GM23338 (cell line): ENCODE measurements around the gene NUTM1. TPM values are rescaled to one million over a fixed set of nuclear protein-coding genes. Genes with fewer than 3 reads are reported as not detected.

Source experiments
- ATAC-seq: fragments of 200-7000 bp; cut with Tn5 transposase; 3 replicates; pipeline ENCODE4 v1.9.1; 2020
- DNase-seq: peaks from one replicate; pipeline ENCODE4 v3.0.0-alpha.2; 2015; ENCODE audit warnings: low spot score
- H2AFZ ChIP-seq: fragments of 200-600 bp; sonication (generic); 2 replicates; pipeline ENCODE4 v1.8.0; 2016; ENCODE audit warnings: antibody characterized with exemption, mild to moderate bottlenecking, moderate library complexity
- H3F3A ChIP-seq: fragments of 200-600 bp; sonication (generic); replicated peaks from 2 replicates; pipeline ENCODE4 v1.8.0; 2017; ENCODE audit warnings: antibody characterized with exemption, mixed run types, low read depth
- H3K27ac ChIP-seq: fragments of 200-600 bp; sonication (generic); 2 replicates; pipeline ENCODE4 v1.6.1; 2016; ENCODE audit warnings: low read depth
- H3K27me3 ChIP-seq: fragments of 200-600 bp; sonication (generic); 2 replicates; pipeline ENCODE4 v1.8.0; 2016; ENCODE audit warnings: mild to moderate bottlenecking, mixed run types, moderate library complexity; ENCODE audit not compliant: insufficient read depth
- H3K36me3 ChIP-seq: fragments of 200-600 bp; sonication (generic); 2 replicates; pipeline ENCODE4 v1.8.0; 2016; ENCODE audit warnings: mild to moderate bottlenecking; ENCODE audit not compliant: insufficient read depth
- H3K4me1 ChIP-seq: fragments of 200-600 bp; sonication (generic); 2 replicates; pipeline ENCODE4 v1.8.0; 2016; ENCODE audit warnings: mild to moderate bottlenecking, moderate library complexity; ENCODE audit not compliant: insufficient read depth
- H3K4me2 ChIP-seq: fragments of 200-600 bp; sonication (generic); 2 replicates; pipeline ENCODE4 v1.7.1; 2017; ENCODE audit warnings: mixed run types
- H3K4me3 ChIP-seq: fragments of 200-600 bp; sonication (generic); 2 replicates; pipeline ENCODE4 v1.6.1; 2016; ENCODE audit warnings: mixed run types
- H3K79me2 ChIP-seq: fragments of 200-600 bp; sonication (generic); replicated peaks from 2 replicates; pipeline ENCODE4 v1.8.0; 2017; ENCODE audit warnings: mild to moderate bottlenecking; ENCODE audit not compliant: insufficient read depth
- H3K9me2 ChIP-seq: fragments of 200-600 bp; sonication (generic); 2 replicates; pipeline ENCODE4 v1.8.0; 2017; ENCODE audit not compliant: insufficient read depth
- H4K20me1 ChIP-seq: fragments of 200-600 bp; sonication (generic); replicated peaks from 2 replicates; pipeline ENCODE4 v1.8.0; 2017; ENCODE audit warnings: mild to moderate bottlenecking; ENCODE audit not compliant: insufficient read depth
- H3K27ac Mint-ChIP-seq: 2 replicates; pipeline ENCODE4 v1.8.0; 2020; ENCODE audit warnings: inconsistent platforms, mild to moderate bottlenecking, moderate library complexity, mixed read lengths
- H3K27me3 Mint-ChIP-seq: 3 replicates; pipeline ENCODE4 v1.8.0; 2022; ENCODE audit warnings: low read depth, mild to moderate bottlenecking, moderate library complexity, mixed read lengths, inconsistent platforms; ENCODE audit not compliant: insufficient read depth, poor library complexity
- H3K36me3 Mint-ChIP-seq: 3 replicates; pipeline ENCODE4 v1.8.0; 2021; ENCODE audit warnings: low read depth, mild to moderate bottlenecking, inconsistent platforms, moderate library complexity, mixed read lengths
- H3K4me1 Mint-ChIP-seq: 3 replicates; pipeline ENCODE4 v1.8.0; 2020; ENCODE audit warnings: mild to moderate bottlenecking, inconsistent platforms, mixed read lengths
- H3K4me3 Mint-ChIP-seq: 3 replicates; pipeline ENCODE4 v1.8.0; 2021; ENCODE audit warnings: moderate library complexity, mild to moderate bottlenecking, inconsistent platforms, mixed read lengths
- H3K9me3 Mint-ChIP-seq: 3 replicates; pipeline ENCODE4 v1.8.0; 2020; ENCODE audit warnings: moderate library complexity, mild to moderate bottlenecking, inconsistent platforms, mixed read lengths
- CREB1 ChIP-seq: fragments of 250-450 bp; sonication (Bioruptor Pico); IDR thresholded peaks from 2 replicates; pipeline ENCODE4 v1.5.0; 2020; ENCODE audit warnings: low read depth, mild to moderate bottlenecking, moderate library complexity
- EZH2 ChIP-seq: fragments of 200-600 bp; sonication (generic); IDR thresholded peaks from one replicate; pipeline ENCODE4 v1.8.0; 2017; ENCODE audit warnings: antibody characterized with exemption, mild to moderate bottlenecking, low read depth; ENCODE audit not compliant: unreplicated experiment
- EZH2phosphoT487 ChIP-seq: fragments of 200-600 bp; sonication (generic); IDR thresholded peaks from one replicate; pipeline ENCODE4 v1.8.1; 2018; ENCODE audit warnings: antibody characterized with exemption; ENCODE audit not compliant: unreplicated experiment
- JUNB ChIP-seq: IDR thresholded peaks from one replicate; pipeline ENCODE4 v1.6.1; 2016; ENCODE audit warnings: antibody characterized with exemption; ENCODE audit not compliant: unreplicated experiment
- NANOG ChIP-seq: IDR thresholded peaks from 2 replicates; pipeline ENCODE4 v1.6.1; 2016; ENCODE audit warnings: antibody characterized with exemption, borderline replicate concordance
- POLR2AphosphoS5 ChIP-seq: IDR thresholded peaks from 2 replicates; pipeline ENCODE4 v1.6.1; 2016; ENCODE audit warnings: antibody characterized with exemption, low read depth
- STAT1 ChIP-seq: IDR thresholded peaks from one replicate; pipeline ENCODE4 v1.6.1; 2016; ENCODE audit warnings: antibody characterized with exemption; ENCODE audit not compliant: unreplicated experiment
- ZNF114 ChIP-seq: fragments of 250-450 bp; sonication (Bioruptor Pico); IDR thresholded peaks from 2 replicates; pipeline ENCODE4 v1.5.0; 2020; ENCODE audit warnings: mild to moderate bottlenecking, moderate library complexity
- ZNF331 ChIP-seq: fragments of 250-450 bp; sonication (Bioruptor Pico); IDR thresholded peaks from 2 replicates; pipeline ENCODE4 v1.5.0; 2020; ENCODE audit warnings: low read depth, mild to moderate bottlenecking, moderate library complexity
- polyA plus RNA-seq: library from polyadenylated mRNA; unstranded; fragments of >200 nt; fragmentation: Nextera tagmentation; extraction: Ambion mirVana; gene quantifications from 2 replicates; pipeline ENCODE4 v1.2.1, GENCODE V29; 2016
- total RNA-seq: library from RNA; depleted of rRNA; stranded (reverse); fragments of >200 nt; shearing (Covaris generic); gene quantifications from 2 replicates; pipeline ENCODE4 v1.2.3, GENCODE V29; 2014
- TF ChIP-seq, protein P1 (sequence below): fragments of 250-450 bp; sonication (Bioruptor Pico); IDR thresholded peaks from 2 replicates; pipeline ENCODE4 v1.5.0; 2020; ENCODE audit warnings: mild to moderate bottlenecking, moderate library complexity
- TF ChIP-seq, protein P2 (sequence below): IDR thresholded peaks from one replicate; pipeline ENCODE4 v1.6.1; 2018; ENCODE audit warnings: antibody characterized with exemption; ENCODE audit not compliant: unreplicated experiment
- TF ChIP-seq, protein P3 (sequence below), 2 experiments: fragments of 200-600 bp in 1 of 2; sonication (generic) in 1 of 2; conservative IDR thresholded peaks; 2 replicates each; pipeline versions ENCODE4 v1.5.1 to v1.6.1; 2016 to 2017; ENCODE audit warnings: antibody characterized with exemption in 2 of 2, low read depth in 2 of 2, mild to moderate bottlenecking in 2 of 2, moderate library complexity in 1 of 2
- TF ChIP-seq, protein P4 (sequence below): IDR thresholded peaks from 2 replicates; pipeline ENCODE4 v1.6.1; 2016; ENCODE audit warnings: antibody characterized with exemption

Gene NUTM1
- total and polyA plus RNA-seq, 2 experiments from 2014 or later = 0.16 to 1.2 TPM

DNA sequence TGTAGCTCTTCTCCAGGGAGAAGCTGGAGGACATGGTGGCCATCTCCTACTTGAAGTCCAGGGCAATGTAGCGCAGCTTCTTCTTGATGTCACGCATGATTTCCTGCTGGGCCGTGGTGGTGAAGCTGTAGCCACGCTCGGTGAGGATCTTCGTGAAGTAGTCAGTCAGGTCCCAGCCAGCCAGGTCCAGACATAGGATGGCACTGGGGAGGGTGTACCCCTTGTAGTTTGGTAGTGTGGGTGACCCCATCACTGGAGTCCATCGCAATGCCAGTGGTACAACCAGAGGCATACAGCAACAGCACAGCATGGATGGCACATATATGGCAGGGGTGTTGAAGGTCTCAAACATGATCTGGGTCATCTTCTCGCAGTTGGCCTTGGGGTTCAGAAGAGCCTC, 30.8 kb downstream of the NUTM1 start:
- H3K4me2 ChIP-seq = no peak overlapping the region
- H4K20me1 ChIP-seq = no peaks in the 10 kb centered on the region
- H3K27me3 Mint-ChIP-seq = no peaks in the 10 kb centered on the region
- H3K79me2 ChIP-seq = no peaks in the 10 kb centered on the region
- no peak overlapping the region for H3K27ac Mint-ChIP-seq
- DNase-seq = no peak
- H3K4me1 ChIP-seq = no peaks in the 10 kb centered on the region
- H3K27me3 ChIP-seq = no peaks in the 10 kb centered on the region
- H3K9me3 Mint-ChIP-seq = peaks cover 28% of the 10 kb centered on the region; the same call in 2 of the 3 replicates
- H3K27ac ChIP-seq = no peak overlapping the region
- H3K4me1 Mint-ChIP-seq = peaks cover 12% of the 10 kb centered on the region; the same call in 2 of the 3 replicates
- peaks cover 21% of the 10 kb centered on the region for H3K36me3 Mint-ChIP-seq
- ATAC-seq = no peak
- no peaks in the 10 kb centered on the region for H3F3A ChIP-seq
- H3K9me2 ChIP-seq = peaks cover 14% of the 10 kb centered on the region; the same call in 1 of the 2 replicates
- H3K4me3 Mint-ChIP-seq = no peak overlapping the region
- H2AFZ ChIP-seq = no peak overlapping the region
- H3K36me3 ChIP-seq = no peaks in the 10 kb centered on the region
- H3K4me3 ChIP-seq = no peak overlapping the region
- TF ChIP-seq, protein P1, sequence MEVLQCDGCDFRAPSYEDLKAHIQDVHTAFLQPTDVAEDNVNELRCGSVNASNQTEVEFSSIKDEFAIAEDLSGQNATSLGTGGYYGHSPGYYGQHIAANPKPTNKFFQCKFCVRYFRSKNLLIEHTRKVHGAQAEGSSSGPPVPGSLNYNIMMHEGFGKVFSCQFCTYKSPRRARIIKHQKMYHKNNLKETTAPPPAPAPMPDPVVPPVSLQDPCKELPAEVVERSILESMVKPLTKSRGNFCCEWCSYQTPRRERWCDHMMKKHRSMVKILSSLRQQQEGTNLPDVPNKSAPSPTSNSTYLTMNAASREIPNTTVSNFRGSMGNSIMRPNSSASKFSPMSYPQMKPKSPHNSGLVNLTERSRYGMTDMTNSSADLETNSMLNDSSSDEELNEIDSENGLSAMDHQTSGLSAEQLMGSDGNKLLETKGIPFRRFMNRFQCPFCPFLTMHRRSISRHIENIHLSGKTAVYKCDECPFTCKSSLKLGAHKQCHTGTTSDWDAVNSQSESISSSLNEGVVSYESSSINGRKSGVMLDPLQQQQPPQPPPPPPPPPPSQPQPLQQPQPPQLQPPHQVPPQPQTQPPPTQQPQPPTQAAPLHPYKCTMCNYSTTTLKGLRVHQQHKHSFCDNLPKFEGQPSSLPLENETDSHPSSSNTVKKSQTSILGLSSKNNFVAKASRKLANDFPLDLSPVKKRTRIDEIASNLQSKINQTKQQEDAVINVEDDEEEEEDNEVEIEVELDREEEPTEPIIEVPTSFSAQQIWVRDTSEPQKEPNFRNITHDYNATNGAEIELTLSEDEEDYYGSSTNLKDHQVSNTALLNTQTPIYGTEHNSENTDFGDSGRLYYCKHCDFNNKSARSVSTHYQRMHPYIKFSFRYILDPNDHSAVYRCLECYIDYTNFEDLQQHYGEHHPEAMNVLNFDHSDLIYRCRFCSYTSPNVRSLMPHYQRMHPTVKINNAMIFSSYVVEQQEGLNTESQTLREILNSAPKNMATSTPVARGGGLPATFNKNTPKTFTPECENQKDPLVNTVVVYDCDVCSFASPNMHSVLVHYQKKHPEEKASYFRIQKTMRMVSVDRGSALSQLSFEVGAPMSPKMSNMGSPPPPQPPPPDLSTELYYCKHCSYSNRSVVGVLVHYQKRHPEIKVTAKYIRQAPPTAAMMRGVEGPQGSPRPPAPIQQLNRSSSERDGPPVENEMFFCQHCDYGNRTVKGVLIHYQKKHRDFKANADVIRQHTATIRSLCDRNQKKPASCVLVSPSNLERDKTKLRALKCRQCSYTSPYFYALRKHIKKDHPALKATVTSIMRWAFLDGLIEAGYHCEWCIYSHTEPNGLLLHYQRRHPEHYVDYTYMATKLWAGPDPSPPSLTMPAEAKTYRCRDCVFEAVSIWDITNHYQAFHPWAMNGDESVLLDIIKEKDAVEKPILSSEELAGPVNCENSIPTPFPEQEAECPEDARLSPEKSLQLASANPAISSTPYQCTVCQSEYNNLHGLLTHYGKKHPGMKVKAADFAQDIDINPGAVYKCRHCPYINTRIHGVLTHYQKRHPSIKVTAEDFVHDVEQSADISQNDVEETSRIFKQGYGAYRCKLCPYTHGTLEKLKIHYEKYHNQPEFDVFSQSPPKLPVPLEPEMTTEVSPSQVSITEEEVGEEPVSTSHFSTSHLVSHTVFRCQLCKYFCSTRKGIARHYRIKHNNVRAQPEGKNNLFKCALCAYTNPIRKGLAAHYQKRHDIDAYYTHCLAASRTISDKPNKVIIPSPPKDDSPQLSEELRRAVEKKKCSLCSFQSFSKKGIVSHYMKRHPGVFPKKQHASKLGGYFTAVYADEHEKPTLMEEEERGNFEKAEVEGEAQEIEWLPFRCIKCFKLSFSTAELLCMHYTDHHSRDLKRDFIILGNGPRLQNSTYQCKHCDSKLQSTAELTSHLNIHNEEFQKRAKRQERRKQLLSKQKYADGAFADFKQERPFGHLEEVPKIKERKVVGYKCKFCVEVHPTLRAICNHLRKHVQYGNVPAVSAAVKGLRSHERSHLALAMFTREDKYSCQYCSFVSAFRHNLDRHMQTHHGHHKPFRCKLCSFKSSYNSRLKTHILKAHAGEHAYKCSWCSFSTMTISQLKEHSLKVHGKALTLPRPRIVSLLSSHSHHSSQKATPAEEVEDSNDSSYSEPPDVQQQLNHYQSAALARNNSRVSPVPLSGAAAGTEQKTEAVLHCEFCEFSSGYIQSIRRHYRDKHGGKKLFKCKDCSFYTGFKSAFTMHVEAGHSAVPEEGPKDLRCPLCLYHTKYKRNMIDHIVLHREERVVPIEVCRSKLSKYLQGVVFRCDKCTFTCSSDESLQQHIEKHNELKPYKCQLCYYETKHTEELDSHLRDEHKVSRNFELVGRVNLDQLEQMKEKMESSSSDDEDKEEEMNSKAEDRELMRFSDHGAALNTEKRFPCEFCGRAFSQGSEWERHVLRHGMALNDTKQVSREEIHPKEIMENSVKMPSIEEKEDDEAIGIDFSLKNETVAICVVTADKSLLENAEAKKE (CRISPR knock-in tag) = no peak
- TF ChIP-seq EZH2 (no peak), CREB1 (CRISPR knock-in tag) (no peak), POLR2AphosphoS5 (no peak), JUNB (no peak), ZNF114 (no peak), ZNF331 (no peak), STAT1 (no peak), NANOG (no peak), EZH2phosphoT487 (no peak)
- TF ChIP-seq, protein P2, sequence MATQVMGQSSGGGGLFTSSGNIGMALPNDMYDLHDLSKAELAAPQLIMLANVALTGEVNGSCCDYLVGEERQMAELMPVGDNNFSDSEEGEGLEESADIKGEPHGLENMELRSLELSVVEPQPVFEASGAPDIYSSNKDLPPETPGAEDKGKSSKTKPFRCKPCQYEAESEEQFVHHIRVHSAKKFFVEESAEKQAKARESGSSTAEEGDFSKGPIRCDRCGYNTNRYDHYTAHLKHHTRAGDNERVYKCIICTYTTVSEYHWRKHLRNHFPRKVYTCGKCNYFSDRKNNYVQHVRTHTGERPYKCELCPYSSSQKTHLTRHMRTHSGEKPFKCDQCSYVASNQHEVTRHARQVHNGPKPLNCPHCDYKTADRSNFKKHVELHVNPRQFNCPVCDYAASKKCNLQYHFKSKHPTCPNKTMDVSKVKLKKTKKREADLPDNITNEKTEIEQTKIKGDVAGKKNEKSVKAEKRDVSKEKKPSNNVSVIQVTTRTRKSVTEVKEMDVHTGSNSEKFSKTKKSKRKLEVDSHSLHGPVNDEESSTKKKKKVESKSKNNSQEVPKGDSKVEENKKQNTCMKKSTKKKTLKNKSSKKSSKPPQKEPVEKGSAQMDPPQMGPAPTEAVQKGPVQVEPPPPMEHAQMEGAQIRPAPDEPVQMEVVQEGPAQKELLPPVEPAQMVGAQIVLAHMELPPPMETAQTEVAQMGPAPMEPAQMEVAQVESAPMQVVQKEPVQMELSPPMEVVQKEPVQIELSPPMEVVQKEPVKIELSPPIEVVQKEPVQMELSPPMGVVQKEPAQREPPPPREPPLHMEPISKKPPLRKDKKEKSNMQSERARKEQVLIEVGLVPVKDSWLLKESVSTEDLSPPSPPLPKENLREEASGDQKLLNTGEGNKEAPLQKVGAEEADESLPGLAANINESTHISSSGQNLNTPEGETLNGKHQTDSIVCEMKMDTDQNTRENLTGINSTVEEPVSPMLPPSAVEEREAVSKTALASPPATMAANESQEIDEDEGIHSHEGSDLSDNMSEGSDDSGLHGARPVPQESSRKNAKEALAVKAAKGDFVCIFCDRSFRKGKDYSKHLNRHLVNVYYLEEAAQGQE = no peak
- TF ChIP-seq, protein P3, sequence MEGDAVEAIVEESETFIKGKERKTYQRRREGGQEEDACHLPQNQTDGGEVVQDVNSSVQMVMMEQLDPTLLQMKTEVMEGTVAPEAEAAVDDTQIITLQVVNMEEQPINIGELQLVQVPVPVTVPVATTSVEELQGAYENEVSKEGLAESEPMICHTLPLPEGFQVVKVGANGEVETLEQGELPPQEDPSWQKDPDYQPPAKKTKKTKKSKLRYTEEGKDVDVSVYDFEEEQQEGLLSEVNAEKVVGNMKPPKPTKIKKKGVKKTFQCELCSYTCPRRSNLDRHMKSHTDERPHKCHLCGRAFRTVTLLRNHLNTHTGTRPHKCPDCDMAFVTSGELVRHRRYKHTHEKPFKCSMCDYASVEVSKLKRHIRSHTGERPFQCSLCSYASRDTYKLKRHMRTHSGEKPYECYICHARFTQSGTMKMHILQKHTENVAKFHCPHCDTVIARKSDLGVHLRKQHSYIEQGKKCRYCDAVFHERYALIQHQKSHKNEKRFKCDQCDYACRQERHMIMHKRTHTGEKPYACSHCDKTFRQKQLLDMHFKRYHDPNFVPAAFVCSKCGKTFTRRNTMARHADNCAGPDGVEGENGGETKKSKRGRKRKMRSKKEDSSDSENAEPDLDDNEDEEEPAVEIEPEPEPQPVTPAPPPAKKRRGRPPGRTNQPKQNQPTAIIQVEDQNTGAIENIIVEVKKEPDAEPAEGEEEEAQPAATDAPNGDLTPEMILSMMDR (conservative IDR thresholded peaks at IDR 0.05; ENCODE audit: low read depth in 2 of 2) = no peak
- TF ChIP-seq, protein P4, sequence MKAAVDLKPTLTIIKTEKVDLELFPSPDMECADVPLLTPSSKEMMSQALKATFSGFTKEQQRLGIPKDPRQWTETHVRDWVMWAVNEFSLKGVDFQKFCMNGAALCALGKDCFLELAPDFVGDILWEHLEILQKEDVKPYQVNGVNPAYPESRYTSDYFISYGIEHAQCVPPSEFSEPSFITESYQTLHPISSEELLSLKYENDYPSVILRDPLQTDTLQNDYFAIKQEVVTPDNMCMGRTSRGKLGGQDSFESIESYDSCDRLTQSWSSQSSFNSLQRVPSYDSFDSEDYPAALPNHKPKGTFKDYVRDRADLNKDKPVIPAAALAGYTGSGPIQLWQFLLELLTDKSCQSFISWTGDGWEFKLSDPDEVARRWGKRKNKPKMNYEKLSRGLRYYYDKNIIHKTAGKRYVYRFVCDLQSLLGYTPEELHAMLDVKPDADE = no peak
